Measurements from ENCODE around the gene FGD6.
"Not testable (repeated sequence)": the region's sequence is repeated elsewhere in the genome, so short reads cannot be mapped to it uniquely, and the experiment has no call there.

Gene FGD6

DNA sequence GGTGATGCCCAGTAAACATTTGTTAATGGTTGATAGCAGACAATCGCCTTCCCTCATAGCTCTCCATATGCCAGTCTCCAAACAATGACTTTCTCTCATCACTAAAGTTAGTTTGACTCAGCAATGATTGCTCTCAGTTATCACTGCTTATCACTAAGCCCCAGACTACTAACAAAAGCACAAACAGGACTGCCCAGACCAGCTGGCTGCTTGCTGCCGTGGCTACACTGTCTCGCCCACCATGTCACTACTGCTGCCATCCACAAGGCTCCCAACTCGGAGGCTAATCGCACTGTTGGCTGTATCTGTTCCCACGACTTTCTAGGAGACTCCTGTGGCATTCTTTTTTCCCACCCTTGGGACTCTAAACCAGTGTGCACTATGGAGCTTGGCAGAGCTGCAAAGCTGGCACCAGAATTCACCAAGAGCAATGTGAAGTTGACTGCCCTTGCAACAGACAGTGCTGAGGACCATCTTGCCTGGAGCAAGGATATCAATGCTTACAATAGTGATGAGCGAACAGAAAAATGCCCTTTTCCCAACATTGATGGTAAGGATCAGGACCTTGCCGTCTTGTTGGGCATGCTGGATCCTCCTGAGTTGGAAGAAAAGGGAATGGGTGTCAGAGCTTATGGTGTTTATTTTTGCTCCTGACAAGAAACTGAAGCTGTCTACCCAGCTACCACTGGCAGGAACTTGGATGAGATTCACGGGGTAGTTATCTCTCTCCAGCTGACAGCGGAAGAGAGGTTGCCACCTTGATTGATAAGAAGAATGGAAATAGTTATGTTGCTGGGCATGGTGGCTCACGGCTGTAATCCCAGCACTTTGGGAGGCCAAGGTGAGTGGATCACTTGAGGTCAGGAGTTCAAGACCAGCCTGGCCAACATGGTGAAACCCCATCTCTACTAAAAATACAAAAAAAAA is 116.7 kb downstream of the FGD6 start:
- Histone ChIP-seq H3K4me3 (ENCODE audit: low read length in 2 of 2) (no peak overlapping the region), H3K27ac (ENCODE audit: low read depth in 2 of 2, low read length in 2 of 2) (no peak overlapping the region)

DNA sequence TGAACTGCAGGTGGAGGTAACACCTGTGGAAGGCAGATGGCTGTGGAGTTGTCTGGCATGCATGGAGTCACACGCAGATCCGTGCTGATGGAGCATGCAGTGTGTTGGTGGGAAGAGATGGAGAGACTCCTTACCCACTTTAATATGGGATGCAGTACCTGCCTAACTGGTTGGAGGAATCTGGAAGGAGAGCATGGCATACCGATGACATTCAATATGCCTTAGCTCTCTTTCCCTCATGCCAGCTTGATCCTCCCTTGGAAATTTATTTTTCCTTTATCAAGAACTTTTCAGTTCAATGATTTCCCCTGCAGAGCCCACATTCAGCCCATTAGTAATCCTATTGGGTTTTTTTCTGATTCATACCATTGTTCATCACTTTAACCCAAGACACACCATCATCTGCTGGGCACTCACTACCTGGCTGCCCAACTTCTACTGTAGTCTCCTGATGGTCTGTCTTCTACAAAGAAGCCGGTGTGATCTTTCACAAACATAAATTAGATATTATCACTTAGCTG is 117.9 kb downstream of the FGD6 start:
- Histone ChIP-seq H3K4me3 (ENCODE audit: low read length in 2 of 2) (no peak overlapping the region), H3K36me3 (ENCODE audit: control insufficient read depth in 2 of 2, insufficient read depth in 2 of 2, low read length in 2 of 2) (peaks cover 0 to 10% of the 10 kb centered on the region in 2 donors), H3K27ac (ENCODE audit: low read depth in 2 of 2, low read length in 2 of 2) (no peak overlapping the region), H3K27me3 (ENCODE audit: control insufficient read depth in 2 of 2, insufficient read depth in 2 of 2, low read length in 2 of 2) (no peaks in the 10 kb centered on the region), H3K9me3 (ENCODE audit: control insufficient read depth in 2 of 2, low read length in 2 of 2) (no peaks in the 10 kb centered on the region), H3K9ac (ENCODE audit: low read depth in 1 of 2, low read length in 2 of 2) (no peak overlapping the region), H3K4me1 (ENCODE audit: control insufficient read depth in 2 of 2, insufficient read depth in 2 of 2, low read length in 2 of 2) (peaks cover 3 to 13% of the 10 kb centered on the region in 2 donors)

More for the DNA sequence above, 116.7 kb downstream of the FGD6 start:
- Histone ChIP-seq H3K9ac (ENCODE audit: low read depth in 1 of 2, low read length in 2 of 2) (no peak overlapping the region), H3K36me3 (ENCODE audit: control insufficient read depth in 2 of 2, insufficient read depth in 2 of 2, low read length in 2 of 2) (peaks cover 0 to 10% of the 10 kb centered on the region in 2 donors), H3K9me3 (ENCODE audit: control insufficient read depth in 2 of 2, low read length in 2 of 2) (no peaks in the 10 kb centered on the region), H3K4me1 (ENCODE audit: control insufficient read depth in 2 of 2, insufficient read depth in 2 of 2, low read length in 2 of 2) (peaks cover 3 to 13% of the 10 kb centered on the region in 2 donors), H3K27me3 (ENCODE audit: control insufficient read depth in 2 of 2, insufficient read depth in 2 of 2, low read length in 2 of 2) (no peaks in the 10 kb centered on the region)

DNA sequence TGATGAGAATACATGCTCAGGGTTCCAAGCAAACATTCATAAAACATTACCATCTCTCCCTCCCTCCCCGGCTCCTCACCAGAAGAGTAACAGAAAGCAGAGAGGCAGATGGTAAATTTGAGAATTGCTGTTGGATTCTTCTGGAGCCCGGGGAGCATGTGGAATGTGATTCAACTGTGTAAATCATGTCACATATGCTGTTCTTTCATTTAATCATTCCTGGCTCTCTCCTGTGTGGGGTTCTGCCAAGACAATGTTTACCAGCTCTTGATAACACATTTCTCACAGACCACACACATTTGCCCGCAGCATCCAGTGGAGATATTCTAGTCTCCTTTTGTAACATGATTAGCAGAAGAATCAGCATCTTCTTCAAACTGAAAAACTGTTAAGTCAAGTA is 120.4 kb downstream of the FGD6 start:
- H3K4me1 ChIP-seq (ENCODE audit: control insufficient read depth in 2 of 2, insufficient read depth in 2 of 2, low read length in 2 of 2) = peaks cover 0 to 2% of the 10 kb centered on the region in 2 donors
- no peak overlapping the region for H3K9ac ChIP-seq (ENCODE audit: low read depth in 1 of 2, low read length in 2 of 2)
- no peaks in the 10 kb centered on the region for H3K27me3 ChIP-seq (ENCODE audit: control insufficient read depth in 2 of 2, insufficient read depth in 2 of 2, low read length in 2 of 2)
- no peak overlapping the region for H3K4me3 ChIP-seq (ENCODE audit: low read length in 2 of 2)
- no peaks in the 10 kb centered on the region for H3K9me3 ChIP-seq (ENCODE audit: control insufficient read depth in 2 of 2, low read length in 2 of 2)
- no peak overlapping the region for H3K27ac ChIP-seq (ENCODE audit: low read depth in 2 of 2, low read length in 2 of 2)
- H3K36me3 ChIP-seq (ENCODE audit: control insufficient read depth in 2 of 2, insufficient read depth in 2 of 2, low read length in 2 of 2) = peaks cover 5 to 10% of the 10 kb centered on the region in 2 donors

DNA sequence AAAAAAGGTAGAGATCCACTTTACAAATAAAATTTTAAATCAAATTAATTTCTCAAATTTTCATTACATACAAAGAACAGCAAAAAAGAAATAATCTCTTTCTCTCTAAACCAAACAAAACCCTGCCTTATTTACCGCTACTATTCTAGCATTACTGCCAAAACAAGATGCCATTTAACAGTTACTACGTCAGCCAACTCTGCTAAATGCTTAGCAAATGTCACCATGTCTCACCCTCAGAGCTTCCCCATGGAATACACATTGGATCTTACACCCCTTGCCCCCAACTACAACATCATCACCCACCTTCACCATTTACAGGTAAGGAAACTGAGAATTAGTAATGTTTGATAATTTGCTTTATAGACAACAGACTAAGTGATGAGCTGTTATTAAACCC is 120.9 kb downstream of the FGD6 start:
- no peak overlapping the region for H3K27ac ChIP-seq (ENCODE audit: low read depth in 2 of 2, low read length in 2 of 2)
- H3K9me3 ChIP-seq (ENCODE audit: control insufficient read depth in 2 of 2, low read length in 2 of 2) = no peaks in the 10 kb centered on the region
- H3K36me3 ChIP-seq (ENCODE audit: control insufficient read depth in 2 of 2, insufficient read depth in 2 of 2, low read length in 2 of 2) = peaks cover 5 to 13% of the 10 kb centered on the region in 2 donors
- no peak overlapping the region for H3K9ac ChIP-seq (ENCODE audit: low read depth in 1 of 2, low read length in 2 of 2)
- no peaks in the 10 kb centered on the region for H3K27me3 ChIP-seq (ENCODE audit: control insufficient read depth in 2 of 2, insufficient read depth in 2 of 2, low read length in 2 of 2)
- no peak overlapping the region for H3K4me3 ChIP-seq (ENCODE audit: low read length in 2 of 2)
- peaks cover 0 to 2% of the 10 kb centered on the region in 2 donors for H3K4me1 ChIP-seq (ENCODE audit: control insufficient read depth in 2 of 2, insufficient read depth in 2 of 2, low read length in 2 of 2)

DNA sequence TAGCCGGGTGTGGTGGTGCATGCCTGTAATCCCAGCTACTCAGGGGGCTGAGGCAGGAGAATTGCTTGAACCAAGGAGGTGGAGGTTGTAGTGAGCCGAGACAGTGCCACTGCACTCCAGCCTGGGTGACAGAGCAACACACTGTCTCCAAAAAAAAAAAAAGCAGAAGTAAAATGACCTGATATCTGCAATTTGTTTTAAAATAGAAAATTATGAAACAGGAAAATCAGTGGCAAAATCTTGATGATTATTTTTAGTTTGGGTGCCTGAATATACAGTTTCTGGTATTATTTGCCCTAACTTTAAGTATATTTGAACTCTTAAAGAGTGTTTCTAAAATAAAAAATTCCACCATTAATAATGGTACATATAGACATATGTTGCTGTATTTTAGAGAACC is 121.4 kb downstream of the FGD6 start:
- not testable (repeated sequence) for H3K27me3 ChIP-seq (ENCODE audit: control insufficient read depth in 2 of 2, insufficient read depth in 2 of 2, low read length in 2 of 2); H3K9me3 ChIP-seq (ENCODE audit: control insufficient read depth in 2 of 2, low read length in 2 of 2); H3K27ac ChIP-seq (ENCODE audit: low read depth in 2 of 2, low read length in 2 of 2); H3K9ac ChIP-seq (ENCODE audit: low read depth in 1 of 2, low read length in 2 of 2); H3K4me1 ChIP-seq (ENCODE audit: control insufficient read depth in 2 of 2, insufficient read depth in 2 of 2, low read length in 2 of 2); H3K4me3 ChIP-seq (ENCODE audit: low read length in 2 of 2)
- H3K36me3 ChIP-seq (ENCODE audit: control insufficient read depth in 2 of 2, insufficient read depth in 2 of 2, low read length in 2 of 2) = peaks cover 5 to 13% of the 10 kb centered on the region in 2 donors

DNA sequence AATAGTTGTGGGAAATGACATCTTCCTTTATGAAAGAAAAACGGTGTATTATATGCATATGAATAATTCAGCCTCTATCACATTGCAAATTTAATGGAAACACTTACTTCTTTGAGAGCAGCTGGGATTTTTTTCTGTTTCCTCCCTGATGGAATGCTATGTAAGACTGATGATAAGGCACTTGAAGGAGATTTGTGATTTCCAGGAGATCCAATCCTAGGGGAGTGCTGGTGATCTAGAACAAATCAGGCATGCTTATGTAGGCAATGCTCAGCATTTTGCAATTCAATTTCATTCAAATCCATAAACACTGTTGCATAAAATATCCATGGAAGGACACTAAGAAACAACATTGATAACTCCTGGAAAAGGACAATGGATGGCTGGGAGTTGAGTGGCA is 127.8 kb downstream of the FGD6 start:
- H3K9ac ChIP-seq (ENCODE audit: low read depth in 1 of 2, low read length in 2 of 2) = no peak overlapping the region
- peaks cover 5 to 16% of the 10 kb centered on the region in 2 donors for H3K36me3 ChIP-seq (ENCODE audit: control insufficient read depth in 2 of 2, insufficient read depth in 2 of 2, low read length in 2 of 2)
- H3K4me1 ChIP-seq (ENCODE audit: control insufficient read depth in 2 of 2, insufficient read depth in 2 of 2, low read length in 2 of 2) = no peaks in the 10 kb centered on the region
- no peaks in the 10 kb centered on the region for H3K9me3 ChIP-seq (ENCODE audit: control insufficient read depth in 2 of 2, low read length in 2 of 2)
- no peaks in the 10 kb centered on the region for H3K27me3 ChIP-seq (ENCODE audit: control insufficient read depth in 2 of 2, insufficient read depth in 2 of 2, low read length in 2 of 2)
- H3K4me3 ChIP-seq (ENCODE audit: low read length in 2 of 2) = no peak overlapping the region
- no peak overlapping the region for H3K27ac ChIP-seq (ENCODE audit: low read depth in 2 of 2, low read length in 2 of 2)

DNA sequence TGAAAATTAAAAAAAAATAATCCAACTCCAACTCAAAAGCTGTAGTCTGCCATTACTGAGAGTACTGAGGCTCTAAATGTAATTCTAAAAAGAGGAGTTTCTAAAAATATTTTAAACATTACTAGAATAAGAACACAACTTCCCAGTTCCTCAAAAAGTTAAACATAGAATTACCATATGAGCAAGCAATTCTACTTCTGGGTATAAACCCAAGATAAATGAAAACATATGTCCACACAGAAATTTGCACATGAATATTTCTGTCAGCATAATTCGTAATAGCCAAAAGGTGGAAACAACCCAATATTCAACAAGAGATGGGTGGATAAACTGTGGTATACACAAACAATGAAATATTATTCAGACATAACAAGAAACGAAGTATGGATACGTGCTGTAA is 128.9 kb downstream of the FGD6 start:
- Histone ChIP-seq H3K9me3 (ENCODE audit: control insufficient read depth in 2 of 2, low read length in 2 of 2) (no peaks in the 10 kb centered on the region), H3K4me1 (ENCODE audit: control insufficient read depth in 2 of 2, insufficient read depth in 2 of 2, low read length in 2 of 2) (peaks cover 0 to 4% of the 10 kb centered on the region in 2 donors), H3K9ac (ENCODE audit: low read depth in 1 of 2, low read length in 2 of 2) (no peak overlapping the region), H3K36me3 (ENCODE audit: control insufficient read depth in 2 of 2, insufficient read depth in 2 of 2, low read length in 2 of 2) (peaks cover 5 to 16% of the 10 kb centered on the region in 2 donors), H3K27me3 (ENCODE audit: control insufficient read depth in 2 of 2, insufficient read depth in 2 of 2, low read length in 2 of 2) (no peaks in the 10 kb centered on the region), H3K27ac (ENCODE audit: low read depth in 2 of 2, low read length in 2 of 2) (no peak overlapping the region), H3K4me3 (ENCODE audit: low read length in 2 of 2) (no peak overlapping the region)

DNA sequence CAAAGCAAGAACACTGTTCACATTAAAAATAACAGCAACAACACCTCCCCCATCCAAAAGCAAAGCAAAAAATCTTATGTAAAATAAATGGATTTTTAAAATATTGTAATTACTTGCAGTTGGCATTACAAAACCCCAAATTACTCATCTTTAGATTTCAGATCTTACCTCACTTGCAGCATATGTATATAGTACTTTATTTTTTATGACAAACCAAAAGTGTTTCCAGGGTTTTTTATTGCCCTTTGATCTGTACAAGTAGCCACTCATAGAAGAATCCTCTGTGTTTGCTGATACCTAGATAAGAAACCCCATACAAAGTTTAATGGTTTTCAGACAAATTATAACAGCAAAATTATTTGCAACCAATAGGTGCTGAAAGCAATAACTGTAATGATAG is 131.7 kb downstream of the FGD6 start:
- H3K9ac ChIP-seq (ENCODE audit: low read depth in 1 of 2, low read length in 2 of 2) = no peak overlapping the region
- no peaks in the 10 kb centered on the region for H3K27me3 ChIP-seq (ENCODE audit: control insufficient read depth in 2 of 2, insufficient read depth in 2 of 2, low read length in 2 of 2)
- H3K4me3 ChIP-seq (ENCODE audit: low read length in 2 of 2) = no peak overlapping the region
- no peaks in the 10 kb centered on the region for H3K9me3 ChIP-seq (ENCODE audit: control insufficient read depth in 2 of 2, low read length in 2 of 2)
- no peak overlapping the region for H3K27ac ChIP-seq (ENCODE audit: low read depth in 2 of 2, low read length in 2 of 2)
- H3K36me3 ChIP-seq (ENCODE audit: control insufficient read depth in 2 of 2, insufficient read depth in 2 of 2, low read length in 2 of 2) = peaks cover 0 to 12% of the 10 kb centered on the region in 2 donors
- peaks cover 0 to 5% of the 10 kb centered on the region in 2 donors for H3K4me1 ChIP-seq (ENCODE audit: control insufficient read depth in 2 of 2, insufficient read depth in 2 of 2, low read length in 2 of 2)

DNA sequence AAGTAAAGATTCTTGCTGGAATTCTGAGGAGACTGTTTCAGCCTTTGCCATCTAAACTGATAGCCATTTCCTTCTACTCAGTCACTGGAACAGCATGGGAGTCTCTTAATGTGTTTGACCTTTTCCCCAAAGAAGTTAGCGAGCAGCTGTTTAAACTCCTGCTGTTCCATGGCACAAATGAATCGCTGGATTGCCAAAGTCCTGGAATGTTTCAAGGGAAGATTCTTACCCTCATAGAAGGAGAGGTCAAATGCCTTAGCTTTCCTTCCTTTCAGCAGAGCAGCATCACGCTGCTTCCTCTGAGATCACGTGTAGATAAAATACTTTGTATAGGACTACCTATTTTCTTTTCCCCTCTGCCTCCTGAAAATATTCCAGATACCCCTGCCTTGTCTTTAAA is 133.3 kb downstream of the FGD6 start:
- Histone ChIP-seq H3K27me3 (ENCODE audit: control insufficient read depth in 2 of 2, insufficient read depth in 2 of 2, low read length in 2 of 2) (no peaks in the 10 kb centered on the region), H3K9ac (ENCODE audit: low read depth in 1 of 2, low read length in 2 of 2) (no peak overlapping the region), H3K27ac (ENCODE audit: low read depth in 2 of 2, low read length in 2 of 2) (peak overlapping the region; percentile 20 to 41), H3K36me3 (ENCODE audit: control insufficient read depth in 2 of 2, insufficient read depth in 2 of 2, low read length in 2 of 2) (peaks cover 0 to 5% of the 10 kb centered on the region in 2 donors), H3K9me3 (ENCODE audit: control insufficient read depth in 2 of 2, low read length in 2 of 2) (no peaks in the 10 kb centered on the region), H3K4me1 (ENCODE audit: control insufficient read depth in 2 of 2, insufficient read depth in 2 of 2, low read length in 2 of 2) (peaks cover 0 to 5% of the 10 kb centered on the region in 2 donors), H3K4me3 (ENCODE audit: low read length in 2 of 2) (peak overlapping the region in 1 of 2 donors; percentile 1)

DNA sequence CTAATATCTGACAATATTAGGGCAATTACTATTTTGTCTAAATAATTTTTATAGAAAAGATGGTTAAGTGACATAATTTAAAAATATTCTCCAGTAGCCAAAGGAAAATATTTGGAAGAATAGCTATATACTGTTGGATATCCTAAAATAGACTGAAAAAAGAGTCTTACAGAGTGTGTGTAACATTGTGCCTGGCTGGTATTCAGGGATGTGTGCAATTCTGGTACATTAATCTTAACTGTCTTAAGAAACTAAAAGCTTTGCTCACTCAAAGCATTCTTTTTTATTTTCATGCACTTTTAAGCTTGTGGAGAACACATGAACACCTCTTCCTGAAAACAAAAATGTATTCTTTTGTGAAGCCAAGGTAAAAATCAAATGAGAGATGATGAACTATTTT is 133.8 kb downstream of the FGD6 start:
- Histone ChIP-seq H3K9me3 (ENCODE audit: control insufficient read depth in 2 of 2, low read length in 2 of 2) (no peaks in the 10 kb centered on the region), H3K27me3 (ENCODE audit: control insufficient read depth in 2 of 2, insufficient read depth in 2 of 2, low read length in 2 of 2) (no peaks in the 10 kb centered on the region), H3K9ac (ENCODE audit: low read depth in 1 of 2, low read length in 2 of 2) (no peak overlapping the region), H3K36me3 (ENCODE audit: control insufficient read depth in 2 of 2, insufficient read depth in 2 of 2, low read length in 2 of 2) (peaks cover 0 to 3% of the 10 kb centered on the region in 2 donors), H3K27ac (ENCODE audit: low read depth in 2 of 2, low read length in 2 of 2) (peak overlapping the region; percentile 20 to 41), H3K4me1 (ENCODE audit: control insufficient read depth in 2 of 2, insufficient read depth in 2 of 2, low read length in 2 of 2) (peaks cover 0 to 5% of the 10 kb centered on the region in 2 donors), H3K4me3 (ENCODE audit: low read length in 2 of 2) (peak overlapping the region in 1 of 2 donors; percentile 1)
